IPS-15b (cell line): ENCODE measurements around the gene CDYL.

Source experiments
- H3K27me3 ChIP-seq: one replicate; pipeline ENCODE4 v1.6.1; 2013; ENCODE audit warnings: low read length; ENCODE audit not compliant: control insufficient read depth, insufficient read depth
- H3K36me3 ChIP-seq: one replicate; pipeline ENCODE4 v1.6.1; 2013; ENCODE audit warnings: low read length; ENCODE audit not compliant: control insufficient read depth, insufficient read depth
- H3K4me1 ChIP-seq: one replicate; pipeline ENCODE4 v1.6.1; 2013; ENCODE audit warnings: mild to moderate bottlenecking, low read length; ENCODE audit not compliant: control insufficient read depth, insufficient read depth
- H3K4me3 ChIP-seq: one replicate; pipeline ENCODE4 v1.5.1; 2013; ENCODE audit warnings: low read depth, low read length
- H3K9ac ChIP-seq: one replicate; pipeline ENCODE4 v1.6.1; 2013; ENCODE audit warnings: low read depth, mild to moderate bottlenecking, low read length
- H3K9me3 ChIP-seq: one replicate; pipeline ENCODE4 v1.6.1; 2013; ENCODE audit warnings: mild to moderate bottlenecking, low read length; ENCODE audit not compliant: control insufficient read depth, insufficient read depth

The CDYL gene

DNA sequence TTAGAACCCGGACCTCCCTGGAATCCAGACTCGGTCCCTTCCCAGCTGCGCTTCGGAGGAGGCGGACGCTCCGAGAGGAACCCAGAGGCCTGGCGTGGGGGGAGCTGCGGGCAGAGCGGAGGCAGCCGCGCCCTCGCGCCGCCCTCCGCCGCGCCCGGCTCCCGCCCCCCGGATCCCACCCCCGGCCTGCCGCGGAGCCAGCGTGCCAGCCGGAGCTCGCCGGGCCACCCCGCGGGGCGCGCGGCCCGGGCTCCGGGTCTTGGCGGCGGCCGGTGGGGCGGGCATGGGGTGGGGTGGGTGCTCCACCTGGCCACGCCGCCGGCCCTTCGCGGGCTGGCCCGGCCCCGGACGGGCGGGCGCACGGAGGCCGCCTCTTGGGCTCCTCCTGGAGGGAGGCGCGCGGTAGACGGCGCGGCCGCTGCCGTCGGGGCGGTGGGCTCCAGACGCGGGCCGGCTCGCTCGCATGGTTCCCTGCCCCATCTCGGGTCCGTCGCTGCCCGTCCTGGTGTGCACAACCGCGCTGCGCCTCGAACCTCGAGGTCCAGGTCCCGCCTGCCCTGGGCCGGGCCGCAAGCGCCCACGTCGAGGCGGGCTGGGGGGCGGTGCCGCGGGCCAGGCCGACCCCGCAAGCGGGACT lies 592 bp upstream of the CDYL start:
- H3K9ac ChIP-seq, result no peak overlapping the region
- peaks cover 17% of the 10 kb centered on the region for H3K4me1 ChIP-seq
- H3K27me3 ChIP-seq, result peaks cover 32% of the 10 kb centered on the region
- peak overlapping the region; percentile 64 for H3K4me3 ChIP-seq
- H3K9me3 ChIP-seq, result no peaks in the 10 kb centered on the region
- H3K36me3 ChIP-seq, result no peaks in the 10 kb centered on the region

DNA sequence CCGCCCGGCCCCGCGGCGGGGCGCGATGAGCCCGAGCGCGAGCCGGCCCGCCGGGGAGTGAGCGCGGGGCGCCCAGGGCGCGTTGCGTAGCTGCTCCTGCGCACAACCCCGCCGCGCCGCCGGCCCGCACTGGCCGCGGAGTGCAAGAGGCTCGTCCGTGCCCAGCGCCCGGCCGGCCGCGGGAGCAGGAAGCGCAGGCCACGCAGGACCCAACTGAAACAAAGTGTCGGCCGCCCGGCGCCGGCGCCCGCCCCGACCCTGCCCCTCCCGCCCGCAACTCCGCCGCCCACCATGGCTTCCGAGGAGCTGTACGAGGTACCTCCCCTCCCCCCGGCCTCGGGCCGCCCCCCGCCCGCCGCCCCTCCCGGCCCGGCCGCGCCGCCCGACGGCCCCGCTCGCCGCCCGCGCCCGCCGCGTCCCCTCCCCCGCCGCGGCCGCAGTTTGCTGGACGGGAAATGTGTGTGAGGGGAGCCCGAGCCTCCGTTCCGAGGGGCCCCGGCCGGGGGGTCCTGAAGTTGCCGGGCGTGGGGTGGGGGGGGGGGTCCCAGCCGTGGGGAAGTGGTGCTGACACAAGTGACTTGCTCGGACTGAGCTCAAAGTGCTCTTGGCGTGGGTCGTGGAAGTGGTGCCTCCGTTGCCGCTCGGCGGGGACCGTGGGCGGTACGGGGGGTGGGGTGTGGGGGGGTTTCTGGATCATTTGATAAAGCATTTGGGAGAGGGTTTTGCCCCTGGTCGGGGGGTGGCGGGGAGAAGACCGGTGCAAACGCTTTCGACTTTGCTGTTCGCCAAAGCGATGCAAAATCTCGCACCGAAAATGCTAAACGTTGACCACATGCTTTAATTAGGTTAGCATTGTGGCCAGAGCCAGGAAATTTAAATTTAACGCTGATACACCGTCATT lies 539 bp downstream of the CDYL start:
- Histone ChIP-seq H3K4me3 (peak overlapping the region; percentile 44), H3K4me1 (peaks cover 13% of the 10 kb centered on the region), H3K36me3 (no peaks in the 10 kb centered on the region), H3K9me3 (no peaks in the 10 kb centered on the region), H3K9ac (no peak overlapping the region), H3K27me3 (peaks cover 43% of the 10 kb centered on the region)

GRCh38 chr6:4777394-4777935 lies 1.3 kb downstream of the CDYL start:
- Histone ChIP-seq H3K9me3 (no peaks in the 10 kb centered on the region), H3K36me3 (no peaks in the 10 kb centered on the region), H3K4me1 (peaks cover 6% of the 10 kb centered on the region), H3K9ac (no peak overlapping the region), H3K4me3 (peak overlapping the region; percentile 44), H3K27me3 (peaks cover 50% of the 10 kb centered on the region)

- Histone ChIP-seq H3K36me3 (no peaks in the 10 kb centered on the region), H3K9me3 (no peaks in the 10 kb centered on the region), H3K27me3 (peaks cover 57% of the 10 kb centered on the region), H3K4me1 (peaks cover 5% of the 10 kb centered on the region), H3K9ac (no peak overlapping the region), H3K4me3 (peak overlapping the region; percentile 44)
Measured at GRCh38 chr6:4778086-4778485, 1.9 kb downstream of the CDYL start.

- Histone ChIP-seq H3K27me3 (peaks cover 80% of the 10 kb centered on the region), H3K36me3 (no peaks in the 10 kb centered on the region), H3K4me1 (peaks cover 5% of the 10 kb centered on the region), H3K9ac (no peak overlapping the region), H3K4me3 (no peak overlapping the region), H3K9me3 (no peaks in the 10 kb centered on the region)
Measured at GRCh38 chr6:4780360-4780812, 4.2 kb downstream of the CDYL start.

DNA sequence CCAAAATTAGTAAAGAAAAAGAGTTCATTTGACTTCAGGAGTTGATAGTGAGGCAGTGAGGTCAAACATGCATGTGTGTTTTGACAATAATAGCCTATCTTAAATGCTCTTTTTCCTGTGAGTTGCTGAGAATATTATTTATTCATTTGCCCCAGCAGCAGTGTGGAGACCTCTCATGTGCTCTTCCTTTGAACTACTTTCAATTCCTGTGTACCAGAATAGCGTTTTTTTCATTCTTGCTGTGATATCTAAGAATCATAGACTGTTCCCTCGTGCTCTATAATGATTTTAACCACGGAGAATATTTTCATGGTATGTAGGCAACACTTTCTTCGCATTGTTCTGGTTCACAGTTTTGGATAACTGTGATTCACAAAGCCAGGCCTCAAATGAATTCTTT lies 5.2 kb downstream of the CDYL start:
- no peak overlapping the region for H3K4me3 ChIP-seq
- no peaks in the 10 kb centered on the region for H3K36me3 ChIP-seq
- peaks cover 90% of the 10 kb centered on the region for H3K27me3 ChIP-seq
- H3K9ac ChIP-seq, result no peak overlapping the region
- H3K9me3 ChIP-seq, result no peaks in the 10 kb centered on the region
- peaks cover 10% of the 10 kb centered on the region for H3K4me1 ChIP-seq

- Histone ChIP-seq H3K27me3 (peaks cover 96% of the 10 kb centered on the region), H3K9ac (no peak overlapping the region)
Measured at GRCh38 chr6:4781967-4782575, 5.9 kb downstream of the CDYL start.

DNA sequence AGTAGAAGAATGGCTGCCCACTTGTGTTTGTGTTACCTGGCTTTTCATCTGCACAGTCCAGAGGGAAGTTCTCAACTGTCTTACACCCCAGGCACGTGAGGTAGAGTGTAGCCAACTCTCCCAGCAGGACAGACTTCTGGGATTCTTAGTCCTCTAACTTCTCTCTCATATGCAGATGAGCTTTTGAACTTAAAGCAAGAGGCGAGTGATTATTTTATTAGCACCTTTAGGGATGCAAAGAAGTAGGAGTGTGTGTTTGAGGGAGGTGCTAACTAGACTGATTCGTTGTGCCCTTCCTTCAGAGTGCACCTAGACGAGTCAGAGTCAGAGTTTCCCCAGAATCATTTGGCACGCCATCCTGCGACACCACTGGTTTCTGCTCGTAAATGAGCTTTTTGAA lies 10.8 kb downstream of the CDYL start:
- peaks cover 74% of the 10 kb centered on the region for H3K27me3 ChIP-seq
- no peaks in the 10 kb centered on the region for H3K9me3 ChIP-seq
- H3K4me3 ChIP-seq, result no peak overlapping the region
- no peaks in the 10 kb centered on the region for H3K36me3 ChIP-seq
- H3K9ac ChIP-seq, result no peak overlapping the region
- peaks cover 26% of the 10 kb centered on the region for H3K4me1 ChIP-seq

More at GRCh38 chr6:4781967-4782575, 5.9 kb downstream of the CDYL start:
- H3K4me1 ChIP-seq, result peaks cover 17% of the 10 kb centered on the region
- no peak overlapping the region for H3K4me3 ChIP-seq
- no peaks in the 10 kb centered on the region for H3K9me3 ChIP-seq
- H3K36me3 ChIP-seq, result no peaks in the 10 kb centered on the region

- H3K36me3 ChIP-seq, result no peaks in the 10 kb centered on the region
- no peak overlapping the region for H3K9ac ChIP-seq
Measured at GRCh38 chr6:4788482-4788881, 12.3 kb downstream of the CDYL start.

DNA sequence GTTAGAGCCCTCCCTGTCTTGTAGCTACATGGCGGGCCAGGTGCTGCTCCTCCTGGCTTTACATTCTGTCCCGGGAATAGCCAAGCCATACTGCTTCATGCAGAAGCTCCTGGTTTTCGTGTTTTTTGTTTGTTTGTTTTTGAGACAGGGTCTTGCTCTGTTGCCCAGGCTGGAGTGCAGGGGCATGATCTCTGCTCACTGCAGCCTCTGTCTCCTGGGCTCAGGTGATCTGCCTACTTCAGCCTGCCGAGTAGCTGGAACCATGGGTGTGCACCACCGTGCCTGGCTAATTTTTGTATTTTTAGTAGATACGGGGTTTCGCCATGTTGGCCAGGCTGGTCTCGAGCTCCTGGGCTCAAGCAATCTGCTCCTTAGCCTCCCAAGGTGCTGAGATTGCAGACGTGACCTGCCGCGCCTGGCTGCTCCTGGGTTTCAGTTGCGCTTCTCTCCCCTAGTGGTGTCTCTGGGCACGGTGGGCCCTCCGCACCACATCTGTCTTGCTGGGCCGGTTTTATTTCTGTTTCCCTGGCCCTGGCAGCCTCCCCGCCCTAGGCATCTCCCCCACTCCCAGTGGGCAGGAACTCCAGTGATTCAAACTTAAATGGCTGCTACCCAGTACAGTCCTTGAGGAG lies 12.9 kb downstream of the CDYL start:
- H3K27me3 ChIP-seq, result peaks cover 53% of the 10 kb centered on the region
- no peak overlapping the region for H3K9ac ChIP-seq
- H3K4me3 ChIP-seq, result no peak overlapping the region
- no peaks in the 10 kb centered on the region for H3K9me3 ChIP-seq
- peaks cover 29% of the 10 kb centered on the region for H3K4me1 ChIP-seq
- H3K36me3 ChIP-seq, result no peaks in the 10 kb centered on the region

More at GRCh38 chr6:4788482-4788881, 12.3 kb downstream of the CDYL start:
- peaks cover 59% of the 10 kb centered on the region for H3K27me3 ChIP-seq
- H3K9me3 ChIP-seq, result no peaks in the 10 kb centered on the region
- peaks cover 26% of the 10 kb centered on the region for H3K4me1 ChIP-seq
- no peak overlapping the region for H3K4me3 ChIP-seq

DNA sequence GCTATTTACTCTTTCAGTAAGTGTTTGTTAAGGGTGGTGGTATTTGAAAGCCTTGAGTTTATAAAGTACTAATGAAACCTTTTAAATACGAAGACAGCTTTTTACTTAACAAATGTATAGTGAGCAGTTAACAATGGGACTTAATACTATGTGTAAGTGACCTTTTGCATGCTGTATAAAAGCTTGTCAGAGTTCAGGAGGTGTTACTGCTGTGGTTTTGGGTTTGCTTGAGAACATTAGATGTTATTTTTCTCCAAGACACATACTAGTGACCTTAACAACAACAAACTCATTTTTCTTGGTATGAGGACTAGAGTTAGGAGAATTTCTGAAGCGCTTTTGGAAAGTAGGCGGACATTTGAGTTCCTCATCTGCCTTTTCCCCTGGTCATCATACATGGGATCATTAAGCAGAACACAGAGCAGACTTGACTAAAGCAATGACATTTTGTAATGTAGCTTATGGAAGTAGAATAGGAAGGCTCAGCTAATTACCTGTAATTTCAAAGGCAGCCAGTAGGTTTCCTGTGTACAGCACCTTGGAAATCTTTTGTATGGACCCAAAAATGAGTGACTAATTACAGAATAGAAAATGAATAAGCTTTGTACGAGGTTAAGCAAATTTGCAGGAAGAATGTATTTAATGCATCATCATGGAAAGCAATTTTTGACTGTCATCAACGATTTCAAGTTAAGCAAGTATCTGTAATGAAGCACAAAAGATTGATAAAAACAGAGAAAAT lies 14.1 kb downstream of the CDYL start:
- peaks cover 30% of the 10 kb centered on the region for H3K4me1 ChIP-seq
- H3K9ac ChIP-seq, result no peak overlapping the region
- no peaks in the 10 kb centered on the region for H3K36me3 ChIP-seq
- no peak overlapping the region for H3K4me3 ChIP-seq
- no peaks in the 10 kb centered on the region for H3K9me3 ChIP-seq
- H3K27me3 ChIP-seq, result peaks cover 40% of the 10 kb centered on the region
